GM21526 (cell line): ENCODE data around the gene COL4A2.

Experiments used
- ATAC-seq: cut with Tn5 transposase; IDR thresholded peaks from one replicate; pipeline ENCODE4 v1.9.1; 2021; ENCODE audit warnings: moderate library complexity; ENCODE audit not compliant: unreplicated experiment, low FRiP score

Gene COL4A2

DNA sequence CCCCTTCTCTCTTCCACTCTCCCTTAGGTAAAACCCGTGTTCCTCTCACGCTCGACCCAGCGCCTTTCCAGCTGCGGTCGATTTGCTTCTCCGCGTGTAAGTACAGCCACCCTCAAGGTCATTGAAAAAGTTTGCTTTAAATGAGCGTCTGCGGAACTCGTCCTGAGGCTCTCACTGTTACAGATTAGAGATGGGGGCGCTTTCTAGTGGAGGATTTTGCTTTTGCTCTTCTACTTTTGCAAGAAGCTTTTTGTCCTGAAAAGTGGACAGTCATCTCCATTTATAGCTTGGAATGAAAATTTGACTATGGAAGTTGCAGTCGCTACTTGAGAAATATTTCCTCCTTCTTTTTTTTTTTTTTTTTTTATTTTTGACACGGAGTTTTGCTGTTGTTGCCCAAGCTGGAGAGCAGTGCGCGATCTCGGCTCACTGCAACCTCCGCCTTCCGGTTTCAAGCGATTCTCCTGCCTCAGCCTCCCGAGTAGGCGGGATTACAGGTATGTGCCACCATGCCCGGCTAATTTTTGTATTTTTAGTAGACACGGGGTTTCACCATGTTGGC lies 255.0 kb downstream of the COL4A2 start:
- no peak for ATAC-seq
